ENCODE results near the gene JAKMIP1.

Gene JAKMIP1

GRCh38 chr4:6087669-6088341, 112.5 kb downstream of the JAKMIP1 start:
- no peak for DNase-seq

- no peak for DNase-seq
Measured at GRCh38 chr4:6086846-6087245, 113.5 kb downstream of the JAKMIP1 start.

GRCh38 chr4:6085691-6086628, 114.4 kb downstream of the JAKMIP1 start:
- DNase-seq, result no peak

- no peak for DNase-seq
Measured at GRCh38 chr4:6085028-6085690, 115.2 kb downstream of the JAKMIP1 start.

- DNase-seq, result no peak
Measured at GRCh38 chr4:6079965-6080364, 120.4 kb downstream of the JAKMIP1 start.

- no peak for DNase-seq
Measured at GRCh38 chr4:6078560-6078959, 121.8 kb downstream of the JAKMIP1 start.

GRCh38 chr4:6076391-6076790, 124.0 kb downstream of the JAKMIP1 start:
- no peak for DNase-seq

GRCh38 chr4:6074758-6075157, 125.6 kb downstream of the JAKMIP1 start:
- no peak for DNase-seq

- DNase-seq, result no peak
Measured at GRCh38 chr4:6071959-6072720, 128.2 kb downstream of the JAKMIP1 start.

GRCh38 chr4:6071191-6071958, 129.0 kb downstream of the JAKMIP1 start:
- DNase-seq, result no peak

- no peak for DNase-seq
Measured at GRCh38 chr4:6069845-6070709, 130.3 kb downstream of the JAKMIP1 start.

- DNase-seq, result no peak
Measured at GRCh38 chr4:6068986-6069385, 131.4 kb downstream of the JAKMIP1 start.

GRCh38 chr4:6065934-6066590, 134.3 kb downstream of the JAKMIP1 start:
- no peak for DNase-seq

- no peak for DNase-seq
Measured at GRCh38 chr4:6065166-6065565, 135.2 kb downstream of the JAKMIP1 start.

GRCh38 chr4:6064383-6064782, 136.0 kb downstream of the JAKMIP1 start:
- no peak for DNase-seq

GRCh38 chr4:6063684-6064083, 136.7 kb downstream of the JAKMIP1 start:
- DNase-seq, result no peak

GRCh38 chr4:6062133-6062532, 138.2 kb downstream of the JAKMIP1 start:
- DNase-seq, result no peak

- no peak for DNase-seq
Measured at GRCh38 chr4:6059375-6059805, 141.0 kb downstream of the JAKMIP1 start.

- no peak for DNase-seq
Measured at GRCh38 chr4:6058531-6059374, 141.6 kb downstream of the JAKMIP1 start.
